ENCODE data around the gene GPC3. TPM values are rescaled to one million over a fixed set of nuclear protein-coding genes. Genes with fewer than 3 reads are reported as not detected.

Gene GPC3
- total RNA-seq, 4 donors from 2014 or later: 0.82 to 4.9 (median 1.8) TPM

DNA sequence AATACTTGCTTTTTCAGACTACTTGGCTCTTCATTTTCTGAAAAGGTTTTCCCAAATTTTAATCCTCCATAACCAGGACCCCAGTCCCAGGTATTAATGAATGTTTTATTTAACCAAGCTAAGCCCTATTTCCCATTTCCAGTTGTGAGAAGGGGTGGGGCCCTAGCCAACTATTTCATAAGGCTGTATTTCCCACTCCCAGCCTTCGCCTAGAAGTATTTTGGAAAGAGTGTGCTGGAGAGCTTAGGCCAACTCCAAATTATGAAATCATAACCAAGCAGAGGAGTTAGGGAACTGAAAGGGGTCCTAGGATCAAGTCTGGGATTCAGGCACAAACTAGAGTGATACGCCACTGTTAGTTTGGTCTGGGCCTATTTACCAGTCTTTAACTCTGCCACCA is 421.7 kb downstream of the GPC3 start:
- Histone ChIP-seq H3K27me3 (no peaks in the 10 kb centered on the region), H3K27ac (no peak overlapping the region), H3K4me3 (no peak overlapping the region), H3K36me3 (no peaks in the 10 kb centered on the region), H3K4me1 (no peaks in the 10 kb centered on the region), H3K9me3 (no peaks in the 10 kb centered on the region)
- no peak for DNase-seq
- TF ChIP-seq POLR2AphosphoS5 (IDR thresholded peaks at IDR 0.05) (no peak), POLR2A (IDR thresholded peaks at IDR 0.05) (no peak), EP300 (IDR thresholded peaks at IDR 0.05; ENCODE audit: low read depth) (no peak)
- TF ChIP-seq, protein P1, sequence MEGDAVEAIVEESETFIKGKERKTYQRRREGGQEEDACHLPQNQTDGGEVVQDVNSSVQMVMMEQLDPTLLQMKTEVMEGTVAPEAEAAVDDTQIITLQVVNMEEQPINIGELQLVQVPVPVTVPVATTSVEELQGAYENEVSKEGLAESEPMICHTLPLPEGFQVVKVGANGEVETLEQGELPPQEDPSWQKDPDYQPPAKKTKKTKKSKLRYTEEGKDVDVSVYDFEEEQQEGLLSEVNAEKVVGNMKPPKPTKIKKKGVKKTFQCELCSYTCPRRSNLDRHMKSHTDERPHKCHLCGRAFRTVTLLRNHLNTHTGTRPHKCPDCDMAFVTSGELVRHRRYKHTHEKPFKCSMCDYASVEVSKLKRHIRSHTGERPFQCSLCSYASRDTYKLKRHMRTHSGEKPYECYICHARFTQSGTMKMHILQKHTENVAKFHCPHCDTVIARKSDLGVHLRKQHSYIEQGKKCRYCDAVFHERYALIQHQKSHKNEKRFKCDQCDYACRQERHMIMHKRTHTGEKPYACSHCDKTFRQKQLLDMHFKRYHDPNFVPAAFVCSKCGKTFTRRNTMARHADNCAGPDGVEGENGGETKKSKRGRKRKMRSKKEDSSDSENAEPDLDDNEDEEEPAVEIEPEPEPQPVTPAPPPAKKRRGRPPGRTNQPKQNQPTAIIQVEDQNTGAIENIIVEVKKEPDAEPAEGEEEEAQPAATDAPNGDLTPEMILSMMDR (IDR thresholded peaks at IDR 0.05): no peak
- 88% methylated on average over 2 of the region's 2 CpGs; no CpG with 5 or more reads in 1 of the 2 donors for WGBS, 2 donors (ENCODE audit: low coverage in 1 of 2)
- intact Hi-C loops (cut with DNase I; ENCODE audit: low total_unique reads): no loop called here
- in situ Hi-C loops (cut with MboI; ENCODE audit: low pct_ligation_motif_present in 1 of 4, low pct_unique_long_range_greater_than_20kb in 1 of 4, low sequenced_read_pairs in 3 of 4): no loop called here

DNA sequence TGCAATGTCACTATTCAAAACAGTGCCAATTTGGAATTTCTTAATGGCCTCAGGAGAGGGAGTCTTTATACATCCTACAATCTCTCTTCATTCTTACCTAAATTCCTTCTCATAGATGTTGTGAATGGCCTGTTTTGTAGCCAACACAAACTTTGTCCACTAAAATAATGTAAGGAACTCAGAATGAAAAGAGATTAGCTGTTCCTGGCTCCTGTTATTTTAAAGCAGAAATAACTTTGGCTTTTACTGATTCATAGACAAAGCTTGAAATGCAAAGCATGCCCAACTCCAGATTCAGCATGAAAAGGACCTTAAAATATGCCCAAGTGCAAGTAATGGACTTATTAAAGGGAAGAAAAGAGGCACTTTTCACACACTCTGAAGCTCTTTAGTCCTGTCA is 424.1 kb downstream of the GPC3 start:
- no peaks in the 10 kb centered on the region for H3K36me3 ChIP-seq
- TF ChIP-seq, protein P1 (IDR thresholded peaks at IDR 0.05): no peak
- TF ChIP-seq POLR2AphosphoS5 (IDR thresholded peaks at IDR 0.05): no peak
- no peak for TF ChIP-seq EP300 (IDR thresholded peaks at IDR 0.05; ENCODE audit: low read depth)
- no peak for TF ChIP-seq POLR2A (IDR thresholded peaks at IDR 0.05)
- no peak overlapping the region for H3K27ac ChIP-seq
- intact Hi-C loops (cut with DNase I; ENCODE audit: low total_unique reads): no loop called here
- no peak overlapping the region for H3K4me3 ChIP-seq
- no peak for DNase-seq
- no peaks in the 10 kb centered on the region for H3K27me3 ChIP-seq
- in situ Hi-C loops (cut with MboI; ENCODE audit: low pct_ligation_motif_present in 1 of 4, low pct_unique_long_range_greater_than_20kb in 1 of 4, low sequenced_read_pairs in 3 of 4): no loop called here
- no peaks in the 10 kb centered on the region for H3K4me1 ChIP-seq
- H3K9me3 ChIP-seq: no peaks in the 10 kb centered on the region

DNA sequence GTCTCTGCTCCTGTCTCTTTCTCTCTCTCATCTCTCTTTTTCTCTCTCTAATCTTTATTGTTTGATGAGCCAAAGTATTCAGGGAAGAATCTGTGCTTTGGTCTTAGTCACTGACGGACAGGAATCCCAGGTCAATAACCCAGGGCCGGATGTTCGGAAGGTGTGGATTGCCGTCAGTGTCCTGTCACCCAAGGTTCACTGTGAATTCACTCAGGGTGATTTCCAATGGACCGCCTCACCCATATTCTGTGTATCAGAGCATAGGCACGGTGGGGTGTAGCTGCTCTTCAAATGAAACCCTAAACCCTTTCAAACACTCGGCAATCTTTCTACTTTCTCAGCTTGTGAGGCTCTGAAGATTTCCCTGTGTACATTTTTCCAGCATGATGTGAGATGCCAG is 425.5 kb downstream of the GPC3 start:
- no peaks in the 10 kb centered on the region for H3K36me3 ChIP-seq
- in situ Hi-C loops (cut with MboI; ENCODE audit: low pct_ligation_motif_present in 1 of 4, low pct_unique_long_range_greater_than_20kb in 1 of 4, low sequenced_read_pairs in 3 of 4) (no loop called here), intact Hi-C loops (cut with DNase I; ENCODE audit: low total_unique reads) (no loop called here)
- H3K27me3 ChIP-seq: no peaks in the 10 kb centered on the region
- TF ChIP-seq POLR2A (IDR thresholded peaks at IDR 0.05) (no peak), POLR2AphosphoS5 (IDR thresholded peaks at IDR 0.05) (no peak), EP300 (IDR thresholded peaks at IDR 0.05; ENCODE audit: low read depth) (no peak)
- TF ChIP-seq, protein P1 (IDR thresholded peaks at IDR 0.05): no peak
- H3K4me1 ChIP-seq: no peaks in the 10 kb centered on the region
- H3K27ac ChIP-seq: no peak overlapping the region
- 87 to 100% methylated on average over 1 to 7 of the region's 7 CpGs for WGBS, 2 donors (ENCODE audit: low coverage in 1 of 2)
- H3K4me3 ChIP-seq: no peak overlapping the region
- no peak for DNase-seq
- no peaks in the 10 kb centered on the region for H3K9me3 ChIP-seq

DNA sequence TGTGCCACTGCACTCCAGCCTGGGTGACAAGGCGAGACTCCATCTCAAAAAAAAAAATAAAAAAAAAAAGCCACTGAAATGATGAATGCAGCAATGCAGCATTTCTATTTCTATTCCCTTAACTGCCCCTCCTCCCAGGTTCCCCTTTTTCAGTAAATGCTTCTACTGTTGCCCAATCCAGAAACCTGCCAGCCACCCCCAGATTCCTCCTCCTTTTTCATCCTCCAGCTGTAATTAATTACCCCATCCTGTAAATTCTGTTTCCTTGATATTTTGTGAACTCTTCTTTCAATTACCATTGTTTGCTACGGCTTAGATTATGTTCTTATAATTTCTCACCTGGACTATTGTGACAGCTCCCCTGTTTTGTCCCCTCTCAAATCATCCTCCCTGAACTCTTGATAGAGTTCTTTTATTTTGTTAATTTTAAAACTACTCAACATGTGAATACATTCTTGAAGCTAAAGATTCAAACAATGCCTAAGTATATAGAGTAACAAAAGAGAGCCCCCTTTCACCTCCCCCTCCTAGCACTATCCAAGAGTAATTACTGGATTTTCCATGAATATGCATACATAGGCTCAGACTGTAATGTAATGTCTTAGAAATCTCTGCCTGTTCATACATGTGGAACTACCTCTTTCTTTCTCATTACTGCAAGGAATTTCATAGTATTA is 429.5 kb downstream of the GPC3 start:
- DNase-seq: no peak
- intact Hi-C loops (cut with DNase I; ENCODE audit: low total_unique reads): no loop called here

More for the DNA sequence above, 429.5 kb downstream of the GPC3 start:
- H3K4me1 ChIP-seq: no peaks in the 10 kb centered on the region
- TF ChIP-seq POLR2AphosphoS5 (IDR thresholded peaks at IDR 0.05): no peak
- TF ChIP-seq POLR2A (IDR thresholded peaks at IDR 0.05): no peak
- no peak overlapping the region for H3K27ac ChIP-seq
- in situ Hi-C loops (cut with MboI; ENCODE audit: low pct_ligation_motif_present in 1 of 4, low pct_unique_long_range_greater_than_20kb in 1 of 4, low sequenced_read_pairs in 3 of 4): no loop called here
- no peaks in the 10 kb centered on the region for H3K36me3 ChIP-seq
- H3K27me3 ChIP-seq: no peaks in the 10 kb centered on the region
- no peaks in the 10 kb centered on the region for H3K9me3 ChIP-seq
- WGBS, 2 donors (ENCODE audit: low coverage in 1 of 2): 50 to 72% methylated on average over 1 to 2 of the region's 2 CpGs
- H3K4me3 ChIP-seq: no peak overlapping the region
